HG03097 (cell line): ENCODE measurements around the gene EEF1G.
"Not testable (repeated sequence)": the region's sequence is repeated elsewhere in the genome, so short reads cannot be mapped to it uniquely, and the experiment has no call there.

Experiments
- ATAC-seq: cut with Tn5 transposase; IDR thresholded peaks from one replicate; pipeline ENCODE4 v1.9.1; 2021; ENCODE audit not compliant: unreplicated experiment, low FRiP score

EEF1G gene

DNA sequence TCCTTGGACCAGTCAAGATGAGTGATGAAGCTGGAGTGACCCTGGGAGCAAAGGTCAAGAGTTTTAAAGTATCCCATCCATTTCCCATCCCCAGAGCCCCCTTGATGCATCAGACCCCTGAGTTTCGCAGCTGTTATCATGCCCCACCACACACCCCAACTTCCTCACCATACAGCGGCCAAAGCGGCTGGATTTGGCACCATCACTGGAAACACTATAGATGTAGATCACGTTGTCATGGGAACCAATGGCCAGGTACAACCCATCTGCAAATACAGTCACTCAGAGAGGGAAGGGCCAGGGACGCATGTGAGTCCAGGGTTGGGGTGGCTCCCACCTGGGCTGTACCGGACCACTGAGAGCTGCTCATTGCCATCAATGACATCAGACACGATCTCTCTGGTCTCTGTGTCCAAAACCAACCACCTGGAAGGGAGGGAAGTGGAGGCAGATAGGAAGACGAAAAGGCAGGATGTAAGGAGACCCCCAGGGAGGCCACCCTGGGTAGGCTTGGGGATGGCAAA, 30.1 kb upstream of the EEF1G start:
- no peak for ATAC-seq

DNA sequence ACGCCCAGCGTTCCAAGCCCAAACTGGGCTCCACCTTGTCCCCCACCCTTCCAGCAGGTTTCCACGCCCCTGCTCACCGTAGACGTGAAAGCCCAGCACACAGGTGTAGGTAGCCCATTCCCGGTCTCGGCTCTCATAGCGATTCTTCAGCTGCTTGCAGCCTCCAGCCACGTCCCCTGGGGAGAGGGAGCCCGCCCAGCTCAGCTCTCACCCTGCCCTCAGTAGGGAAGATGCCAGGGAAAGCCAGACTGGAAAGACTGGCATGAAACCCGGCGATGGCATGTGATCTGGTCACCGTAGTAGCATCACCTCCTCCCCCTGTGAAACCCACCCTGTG, 29.3 kb upstream of the EEF1G start:
- no peak for ATAC-seq

DNA sequence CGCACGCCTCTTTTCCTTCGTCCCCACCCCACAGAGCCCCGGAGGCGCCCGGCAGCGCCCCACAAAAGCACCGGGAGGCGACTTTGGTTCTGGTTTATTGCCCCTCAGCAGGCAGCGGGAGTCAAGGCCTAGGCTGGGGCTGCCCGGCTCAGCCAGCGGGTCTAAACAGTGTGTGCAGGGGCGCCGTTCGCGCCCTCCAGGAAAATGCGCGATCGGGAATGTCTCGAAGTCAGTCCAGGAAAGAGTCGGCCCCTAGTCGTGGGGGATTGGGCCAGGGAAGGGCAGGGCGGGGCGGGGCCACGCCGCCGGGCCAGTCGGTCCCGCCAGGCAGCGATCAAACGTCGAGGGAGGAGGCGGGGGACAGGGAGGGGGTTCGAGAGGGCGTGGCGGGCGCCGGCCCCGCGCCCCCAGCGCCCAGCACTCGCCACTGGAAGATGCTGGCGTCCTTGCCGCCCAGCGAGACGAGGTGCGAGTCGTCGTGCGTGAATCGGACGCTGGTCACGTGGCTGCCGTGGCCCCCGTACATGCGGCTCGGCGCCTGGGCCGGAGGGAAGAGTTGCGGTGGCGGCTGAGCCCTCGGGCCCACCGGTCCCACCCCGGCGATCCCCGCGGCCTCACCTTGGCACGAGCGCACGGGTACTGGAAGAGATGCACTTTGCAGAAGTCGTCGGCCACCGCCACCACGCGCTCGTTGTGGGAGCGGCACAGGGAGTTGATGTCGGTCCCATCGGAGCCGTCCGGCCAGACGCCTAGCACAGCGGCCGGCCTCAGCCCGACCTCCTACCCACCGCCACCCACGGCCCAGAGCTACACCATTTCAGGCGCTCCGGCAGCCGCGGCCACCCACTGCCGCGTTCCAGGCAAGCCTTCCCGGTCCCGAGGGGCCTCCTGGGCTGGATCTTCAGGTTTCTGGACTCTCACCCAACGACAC, 28.7 kb upstream of the EEF1G start:
- ATAC-seq, result no peak

DNA sequence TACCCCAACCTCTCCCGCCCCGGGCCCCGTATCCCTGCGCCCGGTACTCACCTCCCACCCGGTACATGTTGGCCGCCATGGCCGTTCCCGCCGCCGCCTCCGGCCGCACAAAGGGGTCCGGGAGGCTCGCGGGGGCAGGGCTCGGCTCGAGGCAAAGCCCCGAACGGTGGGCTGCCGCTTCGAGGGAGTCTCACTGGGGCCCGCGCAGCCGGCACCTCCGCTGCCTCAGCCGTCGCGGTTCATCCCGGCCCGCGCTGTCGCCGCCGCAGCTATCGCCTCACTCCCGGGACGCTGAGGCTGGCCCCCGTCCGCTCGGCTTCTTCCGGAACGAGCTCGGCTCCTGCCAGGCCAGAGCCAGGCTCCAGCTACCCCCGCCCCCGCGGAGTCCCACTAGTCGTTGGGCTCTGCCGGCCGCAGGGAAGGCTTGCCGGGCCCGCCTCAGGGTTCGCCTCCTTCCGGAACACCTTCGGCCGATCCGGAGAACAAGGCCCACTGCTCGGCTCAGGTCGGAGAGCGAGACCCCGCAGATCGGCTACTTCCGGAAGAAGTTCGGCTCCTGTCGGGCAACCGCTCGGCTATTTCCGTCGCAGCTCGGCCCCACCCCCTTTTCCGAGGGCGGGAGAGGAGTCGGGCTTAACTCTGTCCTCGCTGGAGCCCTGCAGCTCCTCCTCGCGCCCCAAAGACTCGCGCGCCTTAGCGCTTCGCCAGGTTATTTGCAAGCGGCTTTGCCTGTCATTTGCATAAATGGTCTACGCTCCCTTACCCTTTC, 27.9 kb upstream of the EEF1G start, which contains the start of gene MTA2:
Gene MTA2, minus strand, starts transcription at position 494 of the 769 bp plus-strand sequence. Its CDS starts 415 bp downstream, at position 79.
- peak; percentile 68 for ATAC-seq

DNA sequence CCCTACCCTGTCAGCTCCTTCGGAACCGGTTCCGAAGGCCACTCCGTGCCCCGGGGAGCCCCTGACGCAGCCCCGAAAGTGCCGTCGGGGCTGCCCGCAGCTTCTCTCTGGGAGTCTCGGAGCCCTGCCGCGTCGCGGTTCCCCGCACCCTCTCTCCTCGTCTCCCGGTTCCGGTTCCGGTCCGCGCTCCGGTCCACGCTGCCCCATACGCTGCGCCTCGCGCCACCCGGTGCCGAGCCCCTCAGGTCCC, 27.4 kb upstream of the EEF1G start:
- ATAC-seq, result peak; percentile 17

DNA sequence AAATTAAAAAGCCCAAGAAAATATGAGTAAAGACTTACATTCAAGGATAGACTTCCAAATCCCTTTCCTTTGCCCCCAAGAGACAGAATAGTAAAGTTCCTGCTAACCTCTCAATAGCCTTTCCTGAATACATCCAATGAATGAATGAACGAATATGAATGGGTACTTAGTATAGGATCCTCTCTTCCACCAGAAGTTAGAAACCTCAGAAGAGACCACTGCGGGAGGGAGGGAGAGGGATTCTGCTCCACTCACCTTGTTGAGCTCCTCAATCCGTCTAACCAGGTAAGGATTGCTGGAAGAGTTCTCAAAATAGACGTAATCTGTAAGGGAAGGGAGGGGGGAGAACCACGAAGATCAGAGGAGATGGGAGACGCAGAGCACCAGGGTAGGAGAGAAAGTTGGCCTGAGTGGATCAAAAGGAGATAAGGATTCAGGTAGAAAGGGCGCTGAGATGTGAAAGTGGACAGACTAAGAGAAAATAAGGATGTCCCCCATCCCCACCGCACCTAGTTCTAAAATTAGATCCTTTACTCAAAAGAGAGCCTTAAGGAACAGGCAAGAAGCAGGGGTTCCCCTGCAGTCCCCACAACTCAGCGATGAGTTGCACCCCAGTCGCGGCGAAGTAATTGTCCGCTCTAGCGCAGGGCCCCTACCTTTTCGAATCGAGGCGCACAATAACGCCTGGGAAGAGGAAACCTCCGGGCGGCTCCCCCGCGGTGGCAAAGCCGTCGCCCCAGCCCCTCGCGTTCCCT, 26.9 kb upstream of the EEF1G start:
- no peak for ATAC-seq

DNA sequence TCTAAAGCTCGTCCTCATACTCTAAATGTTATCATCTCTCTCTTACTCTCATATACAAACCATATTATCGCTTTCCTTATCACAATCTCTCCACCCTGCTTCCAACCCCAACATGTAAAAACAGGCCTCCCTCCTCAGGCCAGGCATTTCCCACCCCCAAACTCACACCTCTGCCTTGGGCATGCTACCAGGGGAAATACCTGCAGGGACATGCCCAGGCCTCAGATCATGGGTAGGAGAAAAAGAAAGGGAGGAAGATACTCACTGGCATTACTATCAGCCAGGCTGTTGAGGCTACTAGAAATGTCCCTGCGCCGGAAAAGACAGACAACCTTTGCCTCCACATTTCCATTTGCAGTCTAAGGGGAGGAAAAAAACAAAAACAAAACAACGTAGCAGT, 26.2 kb upstream of the EEF1G start:
- ATAC-seq, result no peak

DNA sequence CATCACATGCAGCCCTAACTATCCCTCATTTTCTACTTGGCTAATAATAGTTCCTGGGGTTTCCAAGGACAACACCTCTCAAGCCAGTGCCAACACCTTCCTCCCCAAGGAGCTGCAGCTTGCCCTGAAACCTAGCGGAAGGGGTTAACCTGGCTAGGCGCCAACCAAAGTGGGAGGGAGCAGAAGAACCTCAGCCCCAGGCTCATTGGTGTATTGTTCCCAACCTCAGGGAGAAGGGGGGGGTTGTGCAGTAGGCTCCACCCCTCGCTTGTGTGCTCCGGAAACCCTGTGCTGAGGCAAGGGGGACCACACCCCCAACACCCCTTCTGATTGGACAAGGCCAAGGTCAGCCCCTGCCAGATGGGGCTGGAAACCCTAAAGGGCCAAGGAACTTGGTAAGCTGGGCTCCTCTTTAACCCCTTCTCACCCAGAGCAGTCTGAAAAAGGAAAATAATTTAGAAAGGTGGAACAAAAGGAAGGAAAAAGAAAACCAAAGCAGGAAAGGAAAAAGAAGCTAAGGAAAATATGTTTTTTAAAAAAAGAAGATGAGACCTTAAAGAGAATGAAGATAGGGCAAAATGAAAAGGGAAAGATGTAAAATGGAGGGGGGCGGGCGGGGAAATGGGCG, 25.5 kb upstream of the EEF1G start:
- peak; percentile 30 for ATAC-seq

DNA sequence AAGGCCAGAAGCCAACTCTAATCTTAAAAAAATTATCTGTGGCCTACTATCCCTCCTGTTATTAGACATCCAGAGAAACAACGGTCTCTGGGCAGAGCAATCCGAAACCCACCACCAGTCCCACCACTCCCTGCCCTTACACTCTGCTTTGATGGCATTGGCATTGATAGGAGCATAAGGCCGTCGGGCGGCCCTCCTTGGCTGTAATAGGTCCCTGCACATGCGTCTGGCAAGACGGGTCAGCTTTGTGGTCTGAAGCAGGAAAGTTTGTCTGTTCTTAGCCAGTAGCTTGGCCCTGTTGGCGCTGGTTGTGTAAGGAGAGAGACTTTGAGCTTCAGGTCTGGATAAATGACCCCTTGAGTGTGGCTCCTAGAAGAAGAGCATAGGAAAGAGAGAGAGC, 21.4 kb upstream of the EEF1G start:
- ATAC-seq, result no peak

DNA sequence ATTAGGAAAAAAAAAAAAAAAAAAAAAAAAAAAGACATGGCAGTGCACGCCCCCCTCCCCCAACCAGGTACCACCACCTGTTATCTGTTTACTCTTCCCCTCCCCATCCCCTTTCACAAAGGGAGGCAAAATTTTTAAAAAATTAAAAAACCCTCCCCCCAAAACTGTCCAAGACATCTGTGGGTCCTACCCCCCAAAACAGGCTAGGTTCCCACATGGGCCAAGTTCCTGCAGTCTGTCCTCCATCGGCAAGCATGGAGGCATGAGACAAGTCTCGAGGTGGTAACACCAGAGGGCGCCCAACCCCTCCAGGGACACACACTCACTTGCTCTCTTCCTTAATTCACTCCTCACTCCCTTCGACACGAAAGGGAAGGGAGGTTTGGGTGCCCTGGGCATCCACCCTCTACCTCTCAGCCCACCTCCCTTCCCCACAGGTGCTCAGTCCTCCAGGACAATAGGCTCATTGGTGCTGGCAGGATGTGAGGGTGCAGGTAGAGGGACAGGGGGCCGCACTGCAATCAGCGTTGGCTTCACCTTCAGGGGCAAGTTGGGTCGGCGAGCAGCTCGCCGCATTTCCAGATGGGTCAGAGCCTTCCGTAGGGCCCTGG, 19.8 kb upstream of the EEF1G start:
- no peak for ATAC-seq

DNA sequence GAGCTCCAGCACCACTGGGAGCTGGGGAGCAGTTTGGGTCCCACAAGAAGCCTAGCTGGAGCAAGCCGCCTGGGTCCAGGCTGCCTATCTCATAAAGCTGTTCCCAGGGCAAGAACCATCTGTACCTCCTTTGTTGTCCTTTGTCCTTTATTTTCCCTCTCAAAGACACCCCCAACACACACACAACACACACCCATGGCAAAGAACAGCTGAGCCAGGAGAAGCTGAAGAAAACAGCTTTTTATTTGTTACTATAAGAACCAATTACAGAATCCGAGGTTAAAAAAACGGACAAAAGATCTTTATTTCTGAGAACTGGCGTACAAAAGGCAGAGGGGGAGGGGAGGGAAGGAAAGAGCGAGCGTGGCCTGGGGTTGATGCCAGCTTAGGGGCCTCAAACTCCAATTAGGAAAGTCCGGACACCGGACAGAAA, 19.3 kb upstream of the EEF1G start:
- ATAC-seq, result no peak

DNA sequence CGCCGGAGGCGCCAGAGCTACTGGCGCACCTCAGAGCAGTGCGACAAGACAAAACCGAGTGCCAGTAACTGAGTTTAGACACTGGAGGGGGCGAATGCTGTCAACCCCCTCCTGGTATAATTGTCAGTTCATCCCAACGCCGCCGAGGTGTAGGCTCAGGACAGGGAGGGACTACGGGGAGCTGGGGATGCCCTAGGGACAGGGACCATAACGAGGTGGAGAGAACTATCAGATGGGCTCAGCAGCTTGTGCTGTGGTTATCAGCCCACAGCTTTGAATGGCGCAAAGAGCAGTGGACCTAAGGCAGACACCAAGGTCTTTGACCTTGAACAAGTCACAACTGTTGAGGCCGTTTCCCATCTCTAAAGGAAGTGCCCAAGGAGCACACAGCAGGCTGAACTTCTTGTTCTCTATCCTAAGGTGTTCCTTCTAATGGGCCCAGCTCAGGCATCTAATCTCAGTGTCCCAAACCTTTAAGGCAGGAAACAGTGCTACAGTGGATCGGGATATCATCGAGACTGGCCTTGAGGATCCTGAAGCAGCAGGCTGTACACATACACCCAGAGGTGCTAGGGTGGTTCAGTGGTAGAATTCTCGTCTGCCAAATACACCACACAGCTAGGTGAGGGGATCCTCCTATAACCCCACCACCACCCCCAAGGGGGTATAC, 18.6 kb upstream of the EEF1G start:
- ATAC-seq, result no peak

DNA sequence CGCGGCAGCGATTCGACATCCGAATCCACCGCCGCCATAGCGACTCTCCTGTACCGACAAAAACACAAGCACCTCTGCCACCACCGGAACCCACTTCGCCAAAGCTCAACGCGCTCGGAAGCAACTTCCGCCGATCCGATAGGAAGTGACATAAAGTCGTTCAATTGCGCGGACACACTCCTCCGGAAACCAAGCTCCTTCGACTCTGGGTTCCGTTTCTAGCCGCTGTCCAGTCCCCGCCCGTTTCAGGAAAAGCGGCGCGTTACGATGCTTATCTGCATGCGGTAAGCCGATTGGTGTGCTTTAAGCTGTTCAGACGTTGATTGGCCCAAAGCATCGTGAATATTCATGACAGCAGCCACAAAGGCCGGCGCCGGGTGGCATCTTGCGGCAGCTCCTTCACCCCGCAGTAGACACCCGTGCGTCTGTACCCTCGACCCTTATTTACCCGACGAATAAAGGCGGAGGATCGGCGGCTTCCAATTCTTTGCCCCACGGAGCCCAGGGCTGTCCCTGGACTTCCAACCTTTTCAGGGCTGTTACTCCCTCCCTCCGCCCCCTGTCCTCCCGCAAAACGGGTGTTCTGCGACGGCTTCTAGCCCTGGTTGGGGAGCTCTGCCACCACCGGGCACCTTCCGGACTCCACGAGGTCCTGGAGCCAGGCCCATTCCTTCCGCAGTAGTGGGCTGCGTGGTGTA, 17.9 kb upstream of the EEF1G start, which contains the start of gene TUT1:
Gene TUT1, minus strand, starts transcription at position 76 of the 698 bp plus-strand sequence. Its CDS starts 38 bp downstream, at position 38.
- ATAC-seq, result peak; percentile 80

DNA sequence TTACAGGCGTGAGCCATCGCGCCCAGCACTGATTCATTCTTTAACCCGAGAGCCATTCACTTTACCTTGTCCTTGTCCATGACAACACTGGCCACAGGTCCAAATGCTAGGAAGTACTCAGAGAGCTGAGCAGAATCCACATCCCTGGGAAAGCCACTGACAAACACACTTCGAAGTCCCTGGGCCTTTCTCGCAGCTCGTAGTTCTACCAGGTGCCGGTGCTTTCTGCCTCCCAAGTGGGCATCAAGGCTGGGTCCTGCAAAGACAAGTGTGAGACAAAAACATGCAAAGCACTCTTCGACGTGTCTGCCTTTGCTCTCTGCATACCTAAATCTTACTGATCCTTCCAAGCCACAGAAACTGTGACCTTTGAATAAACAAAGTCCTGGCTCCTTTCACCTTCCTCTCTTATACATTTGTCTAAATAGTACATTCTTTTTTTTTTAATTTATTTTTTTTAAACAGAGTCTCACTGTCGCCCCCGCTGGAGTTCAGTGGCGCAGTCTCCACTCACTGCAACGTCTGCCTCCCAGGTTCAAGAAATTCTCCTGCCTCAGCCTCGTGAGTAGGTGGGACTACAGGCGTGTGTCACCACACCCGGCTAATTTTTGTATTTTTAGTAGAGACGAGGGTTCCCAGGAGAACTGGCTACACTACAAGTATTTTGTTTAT, 15.4 kb upstream of the EEF1G start:
- no peak for ATAC-seq

DNA sequence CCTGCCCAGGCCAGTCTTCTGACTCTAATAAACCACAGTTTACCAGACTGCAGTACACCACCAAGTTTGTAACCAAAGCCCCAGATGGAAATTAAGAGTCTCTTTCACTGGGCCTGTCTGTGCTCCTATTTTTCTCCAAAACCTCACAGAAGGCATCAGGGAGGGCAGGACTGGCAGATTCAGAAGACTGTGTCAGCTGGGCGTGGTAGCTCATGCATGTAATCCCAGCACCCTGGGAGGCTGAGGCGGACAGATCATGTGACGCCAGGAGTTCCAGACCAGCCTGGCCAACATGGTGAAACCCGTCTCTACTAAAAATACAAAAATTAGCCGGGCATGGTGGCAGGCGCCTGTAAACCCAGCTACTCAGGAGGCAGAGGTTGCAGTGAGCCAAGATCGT, 11.7 kb upstream of the EEF1G start:
- ATAC-seq, result not testable (repeated sequence)

DNA sequence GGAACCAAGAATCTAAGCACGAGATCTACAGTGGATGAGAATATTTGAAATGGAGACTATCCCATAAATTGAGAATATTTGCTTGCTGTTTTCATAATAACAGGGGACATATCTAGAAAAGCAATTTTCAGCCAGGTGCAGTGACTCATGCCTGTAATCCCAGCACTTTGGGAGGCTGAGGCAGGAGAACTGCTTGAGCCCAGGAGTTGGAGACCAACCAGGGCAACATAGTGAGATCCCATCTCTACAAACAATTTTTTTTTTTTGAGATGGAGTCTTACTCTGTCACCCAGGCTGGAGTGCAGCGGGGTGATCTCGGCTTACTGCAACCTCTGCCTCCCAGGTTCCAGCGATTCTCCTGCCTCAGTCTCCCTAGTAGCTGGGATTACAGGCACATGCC, 8.0 kb upstream of the EEF1G start:
- not testable (repeated sequence) for ATAC-seq

DNA sequence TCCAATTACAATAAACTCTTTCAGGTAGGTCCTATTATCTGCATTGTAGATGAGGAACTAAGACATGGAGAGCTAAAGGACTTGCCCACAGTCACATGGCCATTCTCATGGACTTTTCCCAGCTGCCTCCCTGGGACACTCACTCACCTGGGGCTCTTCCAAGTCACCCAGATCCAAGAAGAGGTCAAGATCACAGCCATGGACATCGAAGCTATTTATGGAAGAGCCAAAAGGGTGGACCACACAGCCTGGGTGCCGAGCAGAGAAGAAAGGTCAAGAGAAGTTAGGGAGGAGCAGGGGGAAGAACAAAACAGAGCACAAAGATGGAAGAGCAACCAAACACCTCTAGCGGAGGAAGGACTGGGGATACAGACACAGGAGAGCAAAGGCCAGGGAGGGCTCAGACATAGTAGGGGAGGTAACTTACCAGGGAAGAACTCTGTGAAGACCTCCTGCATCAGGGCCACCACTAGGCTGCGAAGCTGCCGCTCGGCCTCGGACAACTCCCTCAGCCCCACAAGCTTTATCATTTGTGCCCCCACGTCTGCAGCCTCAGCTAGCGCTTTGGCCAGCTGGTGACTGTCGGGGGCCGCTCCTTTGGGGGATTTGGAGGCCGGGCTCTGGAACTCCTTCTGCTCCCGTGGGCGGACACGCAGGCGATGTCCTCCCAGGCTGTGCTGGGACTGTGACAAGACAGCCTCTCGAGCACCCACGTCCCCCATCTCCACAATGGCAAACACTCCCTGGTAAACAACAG, 7.4 kb upstream of the EEF1G start:
- ATAC-seq, result no peak

DNA sequence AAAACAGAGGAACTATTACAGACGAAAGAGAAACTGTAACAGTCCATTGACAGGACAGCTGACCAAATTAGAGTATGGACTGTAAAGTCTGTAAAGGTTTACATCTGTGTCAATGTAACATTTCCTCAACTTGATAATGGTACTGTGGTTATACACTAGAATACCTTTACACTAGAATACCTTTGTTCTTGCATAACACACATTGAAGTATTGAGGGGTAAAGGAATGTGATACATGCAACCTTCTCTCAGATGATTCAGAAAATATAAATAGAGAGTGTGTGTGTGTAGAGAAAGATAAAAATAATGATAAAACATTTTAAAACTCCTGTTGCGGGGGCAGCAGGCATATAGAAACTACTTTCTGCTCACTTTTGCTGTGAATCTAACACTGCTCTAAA, 5.6 kb upstream of the EEF1G start:
- no peak for ATAC-seq
